ENCODE results near the gene SERP2.

The SERP2 gene

GRCh38 chr13:44389060-44389666 is 15.5 kb downstream of the SERP2 start:
- DNase-seq = no peak

GRCh38 chr13:44389876-44390275 is 16.3 kb downstream of the SERP2 start:
- no peak for DNase-seq

- DNase-seq = no peak
These were observed 19.8 kb downstream of the SERP2 start for GRCh38 chr13:44393391-44393790.

- no peak for DNase-seq
These were observed 21.0 kb downstream of the SERP2 start for GRCh38 chr13:44394658-44395057.

GRCh38 chr13:44395976-44396694 is 22.5 kb downstream of the SERP2 start:
- no peak for DNase-seq

- DNase-seq = no peak
These were observed 23.3 kb downstream of the SERP2 start for GRCh38 chr13:44396701-44397580.

GRCh38 chr13:44397766-44398223 is 24.2 kb downstream of the SERP2 start:
- DNase-seq = no peak

GRCh38 chr13:44398606-44399005 is 25.0 kb downstream of the SERP2 start:
- no peak for DNase-seq

GRCh38 chr13:44399074-44399473 is 25.4 kb downstream of the SERP2 start:
- no peak for DNase-seq

GRCh38 chr13:44400736-44401135 is 27.1 kb downstream of the SERP2 start:
- DNase-seq = no peak

- no peak for DNase-seq
These were observed 28.0 kb downstream of the SERP2 start for GRCh38 chr13:44401577-44401976.

- DNase-seq = no peak
These were observed 29.3 kb downstream of the SERP2 start for GRCh38 chr13:44402899-44403445.

GRCh38 chr13:44403461-44404056 is 29.9 kb downstream of the SERP2 start:
- no peak for DNase-seq

GRCh38 chr13:44404261-44405132 is 30.9 kb downstream of the SERP2 start:
- DNase-seq = no peak

GRCh38 chr13:44406617-44407016 is 33.0 kb downstream of the SERP2 start:
- no peak for DNase-seq

- no peak for DNase-seq
These were observed 33.8 kb downstream of the SERP2 start for GRCh38 chr13:44407379-44407778.

- no peak for DNase-seq
These were observed 34.3 kb downstream of the SERP2 start for GRCh38 chr13:44407891-44408290.

- no peak for DNase-seq
These were observed 36.0 kb downstream of the SERP2 start for GRCh38 chr13:44409595-44409994.

GRCh38 chr13:44410328-44410859 is 36.8 kb downstream of the SERP2 start:
- no peak for DNase-seq

GRCh38 chr13:44411841-44412240 is 38.2 kb downstream of the SERP2 start:
- no peak for DNase-seq

- DNase-seq = no peak
These were observed 38.8 kb downstream of the SERP2 start for GRCh38 chr13:44412346-44412935.

Data from activated CD4-positive, CD25-positive, alpha-beta regulatory T cell (primary cell).